HEK293 (cell line): ENCODE measurements around the gene FAM171A2.
"Not testable (repeated sequence)": the region's sequence is repeated elsewhere in the genome, so short reads cannot be mapped to it uniquely, and the experiment has no call there.

Source experiments
- ATF2 ChIP-seq: fragments of 450-650 bp; formaldehyde crosslinking; IDR thresholded peaks from 2 replicates; pipeline ENCODE4 v1.5.1; 2016; ENCODE audit warnings: missing biosample characterization, missing genetic modification characterization, low read depth
- KLF8 ChIP-seq: fragments of 450-650 bp; formaldehyde crosslinking; IDR thresholded peaks from 2 replicates; pipeline ENCODE4 v1.5.1; 2016; ENCODE audit warnings: missing biosample characterization, missing genetic modification characterization
- PATZ1 ChIP-seq: fragments of 450-650 bp; formaldehyde crosslinking; IDR thresholded peaks from 2 replicates; pipeline ENCODE4 v1.5.1; 2016; ENCODE audit warnings: missing biosample characterization, missing genetic modification characterization
- SALL2 ChIP-seq: fragments of 450-650 bp; formaldehyde crosslinking; IDR thresholded peaks from 2 replicates; pipeline ENCODE4 v1.5.0; 2017; ENCODE audit warnings: missing biosample characterization, mild to moderate bottlenecking, missing genetic modification characterization, borderline replicate concordance
- TCF7L2 ChIP-seq: IDR thresholded peaks from 2 replicates; pipeline ENCODE4 v1.6.1; 2011; ENCODE audit warnings: low read depth, mild to moderate bottlenecking, inconsistent platforms, low read length, moderate library complexity, borderline replicate concordance
- ZFP37 ChIP-seq: fragments of 450-650 bp; formaldehyde crosslinking; IDR thresholded peaks from 2 replicates; pipeline ENCODE4 v1.5.1; 2016; ENCODE audit warnings: missing biosample characterization, missing genetic modification characterization
- ZFP41 ChIP-seq: fragments of 450-650 bp; formaldehyde crosslinking; IDR thresholded peaks from 2 replicates; pipeline ENCODE4 v1.5.1; 2016; ENCODE audit warnings: missing biosample characterization, missing genetic modification characterization, borderline replicate concordance
- ZNF133 ChIP-seq: fragments of 450-650 bp; formaldehyde crosslinking; IDR thresholded peaks from 2 replicates; pipeline ENCODE4 v1.5.1; 2016; ENCODE audit warnings: missing biosample characterization, missing genetic modification characterization
- ZNF660 ChIP-seq: fragments of 450-650 bp; IDR thresholded peaks from 2 replicates; pipeline ENCODE4 v1.5.1; 2018; ENCODE audit warnings: missing biosample characterization, mild to moderate bottlenecking, missing genetic modification characterization
- TF ChIP-seq, protein P1 (sequence below): fragments of 450-650 bp; formaldehyde crosslinking; IDR thresholded peaks from 2 replicates; pipeline ENCODE4 v1.5.1; 2016; ENCODE audit warnings: missing biosample characterization, missing genetic modification characterization
- TF ChIP-seq, protein P2 (sequence below): fragments of 450-650 bp; formaldehyde crosslinking; IDR thresholded peaks from 2 replicates; pipeline ENCODE4 v1.5.1; 2016; ENCODE audit warnings: missing biosample characterization, missing genetic modification characterization

DNA sequence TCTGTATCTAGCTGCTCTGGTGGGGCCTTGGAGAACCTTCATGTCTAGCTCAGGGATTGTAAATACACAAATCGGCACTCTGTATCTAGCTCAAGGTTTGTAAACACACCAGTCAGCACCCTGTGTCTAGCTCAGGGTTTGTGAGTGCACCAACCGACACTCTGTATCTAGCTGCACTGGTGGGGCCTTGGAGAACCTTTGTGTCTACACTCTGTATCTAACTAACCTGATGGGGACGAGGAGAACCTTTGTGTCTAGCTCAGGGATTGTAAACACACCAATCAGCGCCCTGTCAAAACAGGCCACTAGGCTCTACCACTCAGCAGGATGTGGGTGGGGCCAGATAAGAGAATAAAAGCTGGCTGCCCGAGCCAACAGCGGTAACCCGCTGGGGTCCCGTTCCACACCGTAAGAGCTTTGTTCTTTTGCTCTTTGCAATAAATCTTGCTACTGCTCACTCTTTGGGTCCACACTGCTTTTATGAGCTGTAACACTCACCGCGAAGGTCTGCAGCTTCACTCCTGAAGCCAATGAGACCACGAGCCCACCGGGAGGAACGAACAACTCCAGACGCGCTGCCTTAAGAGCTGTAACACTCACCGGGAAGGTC is 5.9 kb upstream of the FAM171A2 start:
- TF ChIP-seq ZFP41 (tag by site-specific recombination); TCF7L2; ZFP37 (tag by site-specific recombination); KLF8 (tag by site-specific recombination); ZNF660 (tag by site-specific recombination); ATF2 (tag by site-specific recombination); ZNF133; PATZ1 (tag by site-specific recombination); SALL2: not testable (repeated sequence)
- TF ChIP-seq, protein P1, sequence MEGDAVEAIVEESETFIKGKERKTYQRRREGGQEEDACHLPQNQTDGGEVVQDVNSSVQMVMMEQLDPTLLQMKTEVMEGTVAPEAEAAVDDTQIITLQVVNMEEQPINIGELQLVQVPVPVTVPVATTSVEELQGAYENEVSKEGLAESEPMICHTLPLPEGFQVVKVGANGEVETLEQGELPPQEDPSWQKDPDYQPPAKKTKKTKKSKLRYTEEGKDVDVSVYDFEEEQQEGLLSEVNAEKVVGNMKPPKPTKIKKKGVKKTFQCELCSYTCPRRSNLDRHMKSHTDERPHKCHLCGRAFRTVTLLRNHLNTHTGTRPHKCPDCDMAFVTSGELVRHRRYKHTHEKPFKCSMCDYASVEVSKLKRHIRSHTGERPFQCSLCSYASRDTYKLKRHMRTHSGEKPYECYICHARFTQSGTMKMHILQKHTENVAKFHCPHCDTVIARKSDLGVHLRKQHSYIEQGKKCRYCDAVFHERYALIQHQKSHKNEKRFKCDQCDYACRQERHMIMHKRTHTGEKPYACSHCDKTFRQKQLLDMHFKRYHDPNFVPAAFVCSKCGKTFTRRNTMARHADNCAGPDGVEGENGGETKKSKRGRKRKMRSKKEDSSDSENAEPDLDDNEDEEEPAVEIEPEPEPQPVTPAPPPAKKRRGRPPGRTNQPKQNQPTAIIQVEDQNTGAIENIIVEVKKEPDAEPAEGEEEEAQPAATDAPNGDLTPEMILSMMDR (tag by site-specific recombination): not testable (repeated sequence)
- TF ChIP-seq, protein P2, sequence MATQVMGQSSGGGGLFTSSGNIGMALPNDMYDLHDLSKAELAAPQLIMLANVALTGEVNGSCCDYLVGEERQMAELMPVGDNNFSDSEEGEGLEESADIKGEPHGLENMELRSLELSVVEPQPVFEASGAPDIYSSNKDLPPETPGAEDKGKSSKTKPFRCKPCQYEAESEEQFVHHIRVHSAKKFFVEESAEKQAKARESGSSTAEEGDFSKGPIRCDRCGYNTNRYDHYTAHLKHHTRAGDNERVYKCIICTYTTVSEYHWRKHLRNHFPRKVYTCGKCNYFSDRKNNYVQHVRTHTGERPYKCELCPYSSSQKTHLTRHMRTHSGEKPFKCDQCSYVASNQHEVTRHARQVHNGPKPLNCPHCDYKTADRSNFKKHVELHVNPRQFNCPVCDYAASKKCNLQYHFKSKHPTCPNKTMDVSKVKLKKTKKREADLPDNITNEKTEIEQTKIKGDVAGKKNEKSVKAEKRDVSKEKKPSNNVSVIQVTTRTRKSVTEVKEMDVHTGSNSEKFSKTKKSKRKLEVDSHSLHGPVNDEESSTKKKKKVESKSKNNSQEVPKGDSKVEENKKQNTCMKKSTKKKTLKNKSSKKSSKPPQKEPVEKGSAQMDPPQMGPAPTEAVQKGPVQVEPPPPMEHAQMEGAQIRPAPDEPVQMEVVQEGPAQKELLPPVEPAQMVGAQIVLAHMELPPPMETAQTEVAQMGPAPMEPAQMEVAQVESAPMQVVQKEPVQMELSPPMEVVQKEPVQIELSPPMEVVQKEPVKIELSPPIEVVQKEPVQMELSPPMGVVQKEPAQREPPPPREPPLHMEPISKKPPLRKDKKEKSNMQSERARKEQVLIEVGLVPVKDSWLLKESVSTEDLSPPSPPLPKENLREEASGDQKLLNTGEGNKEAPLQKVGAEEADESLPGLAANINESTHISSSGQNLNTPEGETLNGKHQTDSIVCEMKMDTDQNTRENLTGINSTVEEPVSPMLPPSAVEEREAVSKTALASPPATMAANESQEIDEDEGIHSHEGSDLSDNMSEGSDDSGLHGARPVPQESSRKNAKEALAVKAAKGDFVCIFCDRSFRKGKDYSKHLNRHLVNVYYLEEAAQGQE (tag by site-specific recombination): not testable (repeated sequence)
